ENCODE results near the gene CD300LD.
"Not testable (repeated sequence)": the region's sequence is repeated elsewhere in the genome, so short reads cannot be mapped to it uniquely, and the experiment has no call there.

Gene CD300LD

DNA sequence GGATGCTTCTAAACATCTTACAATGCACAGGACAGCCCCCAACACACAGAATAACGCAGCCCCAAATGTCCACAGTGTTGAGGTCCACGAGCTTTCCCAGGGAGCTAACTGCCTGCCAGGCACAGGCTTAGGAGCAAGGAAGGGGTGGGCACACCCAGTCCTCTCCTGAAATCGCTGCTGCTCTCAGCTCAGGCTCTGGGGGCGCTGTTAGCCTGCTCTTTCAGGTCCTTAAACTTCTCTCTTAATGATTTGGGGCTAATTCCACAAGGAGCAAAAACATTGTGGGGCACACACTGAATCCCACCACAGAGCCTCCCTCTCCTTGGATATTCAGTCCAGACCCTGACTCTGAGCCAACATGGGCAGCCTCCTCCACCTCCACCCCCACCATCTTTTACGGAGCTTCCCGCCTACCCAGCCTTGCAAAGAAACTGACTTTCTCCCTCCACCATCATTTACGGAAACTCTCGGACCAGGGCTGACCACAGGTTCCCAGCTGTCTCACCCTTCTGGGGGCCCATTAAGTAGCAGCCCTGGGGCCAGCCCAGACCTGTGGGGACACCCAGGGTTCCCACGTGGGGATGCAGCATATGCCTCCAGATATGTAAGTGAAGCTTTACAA, 25.8 kb downstream of the CD300LD start:
- no peak overlapping the region for H3K27ac Mint-ChIP-seq
- TF ChIP-seq, protein P1, sequence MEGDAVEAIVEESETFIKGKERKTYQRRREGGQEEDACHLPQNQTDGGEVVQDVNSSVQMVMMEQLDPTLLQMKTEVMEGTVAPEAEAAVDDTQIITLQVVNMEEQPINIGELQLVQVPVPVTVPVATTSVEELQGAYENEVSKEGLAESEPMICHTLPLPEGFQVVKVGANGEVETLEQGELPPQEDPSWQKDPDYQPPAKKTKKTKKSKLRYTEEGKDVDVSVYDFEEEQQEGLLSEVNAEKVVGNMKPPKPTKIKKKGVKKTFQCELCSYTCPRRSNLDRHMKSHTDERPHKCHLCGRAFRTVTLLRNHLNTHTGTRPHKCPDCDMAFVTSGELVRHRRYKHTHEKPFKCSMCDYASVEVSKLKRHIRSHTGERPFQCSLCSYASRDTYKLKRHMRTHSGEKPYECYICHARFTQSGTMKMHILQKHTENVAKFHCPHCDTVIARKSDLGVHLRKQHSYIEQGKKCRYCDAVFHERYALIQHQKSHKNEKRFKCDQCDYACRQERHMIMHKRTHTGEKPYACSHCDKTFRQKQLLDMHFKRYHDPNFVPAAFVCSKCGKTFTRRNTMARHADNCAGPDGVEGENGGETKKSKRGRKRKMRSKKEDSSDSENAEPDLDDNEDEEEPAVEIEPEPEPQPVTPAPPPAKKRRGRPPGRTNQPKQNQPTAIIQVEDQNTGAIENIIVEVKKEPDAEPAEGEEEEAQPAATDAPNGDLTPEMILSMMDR (IDR thresholded peaks at IDR 0.05; ENCODE audit: unreplicated experiment in 3 of 3), result peak; percentile 39 to 54 (median 48)
- no peaks in the 10 kb centered on the region for H3K9me3 Mint-ChIP-seq

DNA sequence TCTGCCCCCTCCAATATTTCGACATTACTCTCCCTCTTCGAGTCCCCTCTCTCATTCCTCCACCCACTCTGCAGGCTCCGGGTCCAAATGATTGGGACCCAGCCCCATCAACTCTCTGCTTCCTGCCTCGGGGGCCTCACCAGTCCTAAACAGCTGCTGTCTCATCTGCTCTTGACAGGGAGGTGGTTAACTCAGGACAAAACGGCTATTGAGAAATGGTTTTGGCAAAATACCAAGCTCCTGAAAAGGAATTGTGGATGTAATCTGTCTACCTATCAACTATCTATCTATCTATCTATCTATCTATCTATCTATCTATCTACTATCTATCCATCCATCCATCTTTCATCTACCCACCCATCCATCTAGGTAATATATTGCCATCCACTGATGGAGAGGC, 27.0 kb downstream of the CD300LD start:
- no peak overlapping the region for H3K4me3 Mint-ChIP-seq
- H3K4me1 Mint-ChIP-seq, result peaks cover 4% of the 10 kb centered on the region
- H3K36me3 Mint-ChIP-seq (ENCODE audit: low read depth), result no peaks in the 10 kb centered on the region
- TF ChIP-seq, protein P1 (IDR thresholded peaks at IDR 0.05; ENCODE audit: unreplicated experiment in 3 of 3), result no peak
- H3K27me3 Mint-ChIP-seq (ENCODE audit: low read depth), result peaks cover 34% of the 10 kb centered on the region
- no peak overlapping the region for H3K27ac Mint-ChIP-seq
- H3K9me3 Mint-ChIP-seq, result no peaks in the 10 kb centered on the region

More for the DNA sequence above, 25.8 kb downstream of the CD300LD start:
- H3K4me3 Mint-ChIP-seq, result no peak overlapping the region
- no peaks in the 10 kb centered on the region for H3K36me3 Mint-ChIP-seq (ENCODE audit: low read depth)
- peaks cover 27% of the 10 kb centered on the region for H3K27me3 Mint-ChIP-seq (ENCODE audit: low read depth)
- H3K4me1 Mint-ChIP-seq, result peaks cover 4% of the 10 kb centered on the region

DNA sequence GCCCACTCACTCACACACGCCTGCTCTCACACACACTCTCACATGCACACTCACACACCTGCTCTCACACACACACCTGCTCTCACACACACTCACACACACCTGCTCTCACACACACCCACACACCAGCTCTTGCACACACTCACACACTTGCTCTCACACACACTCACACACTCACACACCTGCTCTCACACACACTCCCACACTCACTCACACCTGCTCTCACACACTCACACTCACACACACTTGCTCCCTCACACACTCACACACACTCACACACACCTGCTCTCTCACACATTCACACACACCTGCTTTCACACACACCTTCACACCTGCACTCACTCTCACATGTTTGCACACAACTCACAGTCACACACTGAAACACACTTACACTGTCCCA, 28.7 kb downstream of the CD300LD start:
- Mint-ChIP-seq H3K27me3 (ENCODE audit: low read depth) (peaks cover 40% of the 10 kb centered on the region), H3K27ac (no peak overlapping the region), H3K4me3 (no peak overlapping the region)

DNA sequence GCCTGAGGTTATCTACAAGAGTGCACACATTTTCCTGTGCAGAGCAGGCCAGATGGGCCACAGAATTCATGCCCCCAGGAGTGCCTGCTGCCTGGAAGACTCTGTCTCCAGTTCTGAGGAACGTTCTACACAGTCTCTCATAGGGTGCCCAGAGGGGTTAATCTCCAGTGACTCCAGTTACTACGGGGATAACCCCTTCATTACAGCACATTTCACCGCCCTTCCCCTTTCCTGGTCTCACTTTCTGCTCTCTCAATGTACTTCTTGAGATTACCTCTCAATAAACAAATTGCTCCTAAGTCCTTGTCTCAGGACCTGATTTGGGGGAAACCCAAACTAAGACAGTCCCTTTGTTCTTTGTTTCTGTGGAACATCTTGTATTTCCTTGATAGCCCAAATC, 30.5 kb downstream of the CD300LD start:
- Mint-ChIP-seq H3K9me3 (peaks cover 12% of the 10 kb centered on the region), H3K27ac (no peak overlapping the region), H3K4me1 (no peaks in the 10 kb centered on the region), H3K4me3 (no peak overlapping the region), H3K36me3 (ENCODE audit: low read depth) (no peaks in the 10 kb centered on the region), H3K27me3 (ENCODE audit: low read depth) (peaks cover 48% of the 10 kb centered on the region)
- TF ChIP-seq, protein P1 (IDR thresholded peaks at IDR 0.05; ENCODE audit: unreplicated experiment in 3 of 3), result no peak

More for the DNA sequence above, 28.7 kb downstream of the CD300LD start:
- Mint-ChIP-seq H3K4me1 (peaks cover 3% of the 10 kb centered on the region), H3K36me3 (ENCODE audit: low read depth) (no peaks in the 10 kb centered on the region), H3K9me3 (peaks cover 8% of the 10 kb centered on the region)
- TF ChIP-seq, protein P1 (IDR thresholded peaks at IDR 0.05; ENCODE audit: unreplicated experiment in 3 of 3), result no peak

DNA sequence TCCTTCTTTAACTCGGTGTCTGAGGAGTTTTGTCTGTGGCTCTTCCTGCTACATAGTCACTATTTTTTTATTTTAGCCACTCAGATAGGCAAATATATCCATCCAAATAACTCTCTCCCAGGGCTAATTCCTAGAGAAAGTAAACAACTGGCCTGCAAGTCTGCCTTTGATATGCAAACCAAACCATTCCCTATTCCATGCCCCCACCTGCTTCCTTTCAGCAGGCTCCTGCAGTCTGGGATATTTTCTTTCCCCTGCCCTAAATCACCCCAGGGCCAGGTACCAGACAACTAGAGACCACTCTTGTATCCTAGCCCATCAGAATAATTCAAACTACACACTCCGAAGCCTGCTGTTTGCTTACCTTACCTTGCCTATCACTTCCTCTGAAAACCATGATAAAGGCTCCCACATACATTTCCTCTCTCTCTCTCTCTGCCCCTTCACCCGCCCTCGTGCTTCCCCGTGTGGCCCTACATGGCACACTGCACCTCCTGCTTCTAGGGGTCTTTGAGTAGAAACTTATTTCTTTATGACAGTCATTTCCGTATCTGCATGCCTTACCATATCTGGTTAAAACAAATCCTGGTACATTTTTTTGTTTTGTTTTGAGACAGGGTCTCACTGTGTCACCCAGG, 33.1 kb downstream of the CD300LD start:
- peaks cover 15% of the 10 kb centered on the region for H3K9me3 Mint-ChIP-seq
- H3K4me1 Mint-ChIP-seq, result no peaks in the 10 kb centered on the region
- H3K27me3 Mint-ChIP-seq (ENCODE audit: low read depth), result peaks cover 49% of the 10 kb centered on the region
- TF ChIP-seq, protein P1 (IDR thresholded peaks at IDR 0.05; ENCODE audit: unreplicated experiment in 3 of 3), result no peak
- no peaks in the 10 kb centered on the region for H3K36me3 Mint-ChIP-seq (ENCODE audit: low read depth)
- H3K4me3 Mint-ChIP-seq, result no peak overlapping the region
- no peak overlapping the region for H3K27ac Mint-ChIP-seq

DNA sequence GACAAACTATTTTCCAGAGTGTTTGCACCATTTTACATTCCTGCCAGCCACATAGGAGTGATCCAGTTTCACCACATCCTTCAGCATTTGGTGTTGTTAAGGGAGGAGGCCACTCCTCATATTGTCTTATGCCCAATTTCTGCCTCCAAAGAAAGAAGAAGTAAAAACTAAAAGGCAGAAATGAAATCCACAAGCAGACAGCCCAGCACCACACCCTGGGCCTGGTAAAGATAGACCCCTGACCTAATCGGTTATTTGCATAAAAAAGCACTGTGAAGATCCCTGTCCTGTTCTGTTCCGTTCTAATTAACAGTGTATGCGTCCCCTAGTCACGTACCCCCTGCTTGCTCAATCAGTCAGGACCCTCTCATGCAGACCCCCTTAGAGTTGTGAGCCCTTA, 33.7 kb downstream of the CD300LD start:
- H3K27ac Mint-ChIP-seq; H3K36me3 Mint-ChIP-seq (ENCODE audit: low read depth); H3K4me3 Mint-ChIP-seq; H3K4me1 Mint-ChIP-seq: not testable (repeated sequence)
- peaks cover 15% of the 10 kb centered on the region for H3K9me3 Mint-ChIP-seq
- H3K27me3 Mint-ChIP-seq (ENCODE audit: low read depth), result peaks cover 50% of the 10 kb centered on the region
